Stimulated activated naive CD4-positive, alpha-beta T cell (primary cell): ENCODE data around the gene EIF2S2.
A peak's percentile ranks its signal among the peaks of the same experiment; 100 is the strongest.

Experiments used
- DNase-seq, 6 experiments: peaks; one replicate each; lab custom pipeline; 2025; lab: John Stamatoyannopoulos, UW

The EIF2S2 gene

GRCh38 chr20:34120213-34120612, 8.2 kb upstream of the EIF2S2 start:
- DNase-seq: no peak

GRCh38 chr20:34115232-34115631, 3.2 kb upstream of the EIF2S2 start:
- DNase-seq: no peak

GRCh38 chr20:34114809-34115208, 2.8 kb upstream of the EIF2S2 start:
- DNase-seq: no peak

- peak in 1 of 6 experiments; percentile 25 for DNase-seq
Observed at GRCh38 chr20:34112600-34113101, 608 bp upstream of the EIF2S2 start.

GRCh38 chr20:34110745-34111641, 1.1 kb downstream of the EIF2S2 start:
- DNase-seq: peak in 2 of 6 experiments; percentile 13 to 59

- no peak for DNase-seq
Observed at GRCh38 chr20:34110025-34110744, 1.9 kb downstream of the EIF2S2 start.

GRCh38 chr20:34109442-34109841, 2.6 kb downstream of the EIF2S2 start:
- DNase-seq: no peak

GRCh38 chr20:34108616-34109174, 3.3 kb downstream of the EIF2S2 start:
- no peak for DNase-seq

GRCh38 chr20:34105978-34106675, 5.9 kb downstream of the EIF2S2 start:
- no peak for DNase-seq

GRCh38 chr20:34104059-34104458, 8.0 kb downstream of the EIF2S2 start:
- DNase-seq: no peak

GRCh38 chr20:34102342-34102741, 9.7 kb downstream of the EIF2S2 start:
- DNase-seq: no peak

- DNase-seq: no peak
Observed at GRCh38 chr20:34100576-34100975, 11.5 kb downstream of the EIF2S2 start.

GRCh38 chr20:34099675-34100074, 12.4 kb downstream of the EIF2S2 start:
- DNase-seq: no peak

GRCh38 chr20:34098570-34098969, 13.5 kb downstream of the EIF2S2 start:
- DNase-seq: no peak

- DNase-seq: no peak
Observed at GRCh38 chr20:34096699-34097444, 15.2 kb downstream of the EIF2S2 start.

- DNase-seq: no peak
Observed at GRCh38 chr20:34095825-34096224, 16.2 kb downstream of the EIF2S2 start.

GRCh38 chr20:34093895-34094294, 18.1 kb downstream of the EIF2S2 start:
- DNase-seq: no peak

- no peak for DNase-seq
Observed at GRCh38 chr20:34091637-34092200, 20.3 kb downstream of the EIF2S2 start.

GRCh38 chr20:34090645-34091044, 21.4 kb downstream of the EIF2S2 start:
- DNase-seq: no peak

- DNase-seq: no peak
Observed at GRCh38 chr20:34089655-34090345, 22.2 kb downstream of the EIF2S2 start.

- DNase-seq: no peak
Observed at GRCh38 chr20:34089175-34089479, 22.9 kb downstream of the EIF2S2 start.
